ENCODE results near the gene LFNG.
A peak's percentile ranks its signal among the peaks of the same experiment; 100 is the strongest.
"Not testable (repeated sequence)": the region's sequence is repeated elsewhere in the genome, so short reads cannot be mapped to it uniquely, and the experiment has no call there.

The LFNG gene

DNA sequence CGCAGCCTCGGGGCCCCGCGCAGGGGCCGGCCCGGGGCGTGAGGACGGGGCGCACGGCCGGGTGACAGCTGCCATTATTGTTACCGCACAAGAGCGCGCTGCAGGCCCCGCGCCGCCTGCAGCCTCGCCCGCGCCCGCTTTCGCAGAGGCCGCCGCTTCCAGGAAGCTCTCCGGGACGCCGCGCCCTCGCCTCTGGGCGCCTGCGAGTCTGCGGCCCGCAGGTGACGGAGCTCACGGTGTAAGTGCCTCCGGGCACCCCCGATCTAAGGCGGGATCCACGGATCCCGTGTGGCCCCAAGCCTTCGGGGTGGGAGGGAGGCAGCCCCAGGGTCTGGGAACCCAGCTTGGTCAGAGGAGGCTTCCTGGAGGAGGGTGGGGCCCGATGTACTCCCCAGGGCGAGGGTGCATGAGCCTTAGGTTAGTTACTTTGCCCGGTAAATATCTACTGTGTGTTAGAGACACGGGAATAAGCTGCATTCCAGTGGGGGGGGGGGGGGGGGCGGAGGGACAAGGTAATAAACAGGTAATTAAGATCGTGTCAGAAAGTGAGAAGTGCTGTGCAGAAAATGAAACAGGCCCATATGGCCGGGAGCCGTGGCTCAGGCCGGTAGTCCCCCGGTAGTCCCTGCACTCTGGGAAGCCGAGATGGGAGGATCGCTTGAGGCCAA, 39.8 kb downstream of the LFNG start:
- Histone ChIP-seq H3K27ac (ENCODE audit: low read depth, low read length, poor library complexity, severe bottlenecking) (no peak overlapping the region), H3K36me3 (ENCODE audit: insufficient read depth, low read length) (no peaks in the 10 kb centered on the region), H3K9me2 (ENCODE audit: low read depth, low read length) (no peaks in the 10 kb centered on the region), H4K20me1 (ENCODE audit: insufficient read depth, low read length) (no peaks in the 10 kb centered on the region), H2AFZ (ENCODE audit: low read length) (no peak overlapping the region), H3K27me3 (ENCODE audit: insufficient read depth, low read length) (no peaks in the 10 kb centered on the region), H3K79me2 (ENCODE audit: insufficient read depth, low read length) (no peaks in the 10 kb centered on the region), H3F3A (ENCODE audit: insufficient read depth, low read length) (no peaks in the 10 kb centered on the region), H3K4me2 (ENCODE audit: low read length) (peak overlapping the region; percentile 80), H3K4me3 (ENCODE audit: low read depth, low read length, poor library complexity, severe bottlenecking) (peak overlapping the region; percentile 68), H3K4me1 (ENCODE audit: insufficient read depth, low read length, severe bottlenecking) (peaks cover 15% of the 10 kb centered on the region), H3K9ac (ENCODE audit: low read length) (peak overlapping the region; percentile 59; the same call in 1 of the 2 replicates), H3K9me3 (ENCODE audit: low read length) (no peaks in the 10 kb centered on the region)
- TF ChIP-seq EZH2 (IDR thresholded peaks at IDR 0.05; ENCODE audit: borderline replicate concordance, low read length) (no peak), CTCF (IDR thresholded peaks at IDR 0.05; ENCODE audit: low read length) (no peak)

- not testable (repeated sequence) for H3K9ac ChIP-seq (ENCODE audit: low read length); H3K27me3 ChIP-seq (ENCODE audit: insufficient read depth, low read length); H3F3A ChIP-seq (ENCODE audit: insufficient read depth, low read length); H2AFZ ChIP-seq (ENCODE audit: low read length); H3K9me3 ChIP-seq (ENCODE audit: low read length); H3K4me2 ChIP-seq (ENCODE audit: low read length); H4K20me1 ChIP-seq (ENCODE audit: insufficient read depth, low read length); H3K4me1 ChIP-seq (ENCODE audit: insufficient read depth, low read length, severe bottlenecking); H3K79me2 ChIP-seq (ENCODE audit: insufficient read depth, low read length); H3K36me3 ChIP-seq (ENCODE audit: insufficient read depth, low read length); H3K9me2 ChIP-seq (ENCODE audit: low read depth, low read length); H3K4me3 ChIP-seq (ENCODE audit: low read depth, low read length, poor library complexity, severe bottlenecking); H3K27ac ChIP-seq (ENCODE audit: low read depth, low read length, poor library complexity, severe bottlenecking)
Measured at GRCh38 chr7:2563955-2564354, 44.4 kb downstream of the LFNG start.

DNA sequence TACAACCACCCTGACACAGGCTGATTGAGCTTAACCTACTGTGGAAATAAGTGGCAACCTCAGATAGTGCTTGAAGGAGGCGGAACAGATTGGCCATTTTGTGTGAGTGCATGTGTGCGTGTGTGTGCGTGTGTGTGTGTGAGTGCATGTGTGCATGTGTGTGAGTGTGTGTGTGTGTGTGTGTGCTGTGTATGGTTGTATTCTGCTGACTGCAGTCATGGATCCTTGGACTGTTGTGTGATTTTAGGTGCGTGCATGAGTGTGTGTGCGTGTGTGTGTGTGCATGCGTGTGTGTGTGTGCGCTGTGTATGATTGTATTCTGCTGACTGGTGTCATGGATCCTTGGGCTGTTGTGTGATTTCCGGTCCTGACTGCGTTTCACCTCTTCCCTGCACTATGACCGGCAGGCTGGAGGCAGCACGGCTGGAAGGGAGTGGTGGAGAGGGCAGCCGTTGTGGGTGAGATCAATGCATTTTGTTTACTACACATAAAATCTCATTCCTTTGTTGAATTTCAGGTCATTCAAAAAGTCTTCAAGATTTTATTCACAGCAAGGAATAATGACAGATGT, 45.5 kb downstream of the LFNG start:
- H2AFZ ChIP-seq (ENCODE audit: low read length) = no peak overlapping the region
- H3K4me2 ChIP-seq (ENCODE audit: low read length) = no peak overlapping the region
- TF ChIP-seq EZH2 (IDR thresholded peaks at IDR 0.05; ENCODE audit: borderline replicate concordance, low read length) (no peak), CTCF (IDR thresholded peaks at IDR 0.05; ENCODE audit: low read length) (no peak)
- no peaks in the 10 kb centered on the region for H3K36me3 ChIP-seq (ENCODE audit: insufficient read depth, low read length)
- H3F3A ChIP-seq (ENCODE audit: insufficient read depth, low read length) = no peaks in the 10 kb centered on the region
- no peaks in the 10 kb centered on the region for H3K9me2 ChIP-seq (ENCODE audit: low read depth, low read length)
- no peak overlapping the region for H3K27ac ChIP-seq (ENCODE audit: low read depth, low read length, poor library complexity, severe bottlenecking)
- no peaks in the 10 kb centered on the region for H3K4me1 ChIP-seq (ENCODE audit: insufficient read depth, low read length, severe bottlenecking)
- no peak overlapping the region for H3K9ac ChIP-seq (ENCODE audit: low read length)
- H4K20me1 ChIP-seq (ENCODE audit: insufficient read depth, low read length) = no peaks in the 10 kb centered on the region
- no peaks in the 10 kb centered on the region for H3K79me2 ChIP-seq (ENCODE audit: insufficient read depth, low read length)
- no peaks in the 10 kb centered on the region; the same call in 1 of the 2 replicates for H3K27me3 ChIP-seq (ENCODE audit: insufficient read depth, low read length)
- no peak overlapping the region for H3K4me3 ChIP-seq (ENCODE audit: low read depth, low read length, poor library complexity, severe bottlenecking)
- H3K9me3 ChIP-seq (ENCODE audit: low read length) = no peaks in the 10 kb centered on the region
